Nephron (organoid): ENCODE data around the gene FGFBP2.

Experiments used
- H3K27ac Mint-ChIP-seq, 3 experiments: 2 replicates each; pipeline ENCODE4 v1.8.0; 2020; ENCODE audit warnings: mixed read lengths in 3 of 3, mild to moderate bottlenecking in 2 of 3, moderate library complexity in 1 of 3
- H3K27me3 Mint-ChIP-seq: 2 replicates; pipeline ENCODE4 v1.8.0; 2021; ENCODE audit warnings: low read depth, mild to moderate bottlenecking, moderate library complexity, mixed read lengths
- H3K36me3 Mint-ChIP-seq: 2 replicates; pipeline ENCODE4 v1.8.0; 2020; ENCODE audit warnings: low read depth, mixed read lengths
- H3K4me1 Mint-ChIP-seq: 2 replicates; pipeline ENCODE4 v1.8.0; 2020; ENCODE audit warnings: mixed read lengths
- H3K4me3 Mint-ChIP-seq, 3 experiments: 2 replicates each; pipeline ENCODE4 v1.8.0; 2020; ENCODE audit warnings: mild to moderate bottlenecking in 3 of 3, mixed read lengths in 3 of 3, moderate library complexity in 2 of 3
- H3K9me3 Mint-ChIP-seq: 2 replicates; pipeline ENCODE4 v1.8.0; 2020; ENCODE audit warnings: mixed read lengths
- CTCF ChIP-seq, 3 experiments: fragments of 200-600 bp; sonication (generic); IDR thresholded peaks; one replicate each; pipeline ENCODE4 v1.5.0; 2021; ENCODE audit warnings: antibody characterized with exemption in 3 of 3; ENCODE audit not compliant: unreplicated experiment in 3 of 3

Gene FGFBP2

GRCh38 chr4:15935504-15936402 is 27.2 kb downstream of the FGFBP2 start:
- Mint-ChIP-seq H3K27ac (no peak overlapping the region), H3K9me3 (no peaks in the 10 kb centered on the region)
- no peak for TF ChIP-seq CTCF (IDR thresholded peaks at IDR 0.05; ENCODE audit: unreplicated experiment in 3 of 3)

GRCh38 chr4:15934259-15934658 is 28.7 kb downstream of the FGFBP2 start:
- Mint-ChIP-seq H3K4me1 (peaks cover 5% of the 10 kb centered on the region), H3K36me3 (no peaks in the 10 kb centered on the region), H3K27ac (no peak overlapping the region), H3K9me3 (no peaks in the 10 kb centered on the region), H3K4me3 (no peak overlapping the region), H3K27me3 (peaks cover 25% of the 10 kb centered on the region)
- no peak for TF ChIP-seq CTCF (IDR thresholded peaks at IDR 0.05; ENCODE audit: unreplicated experiment in 3 of 3)

More at GRCh38 chr4:15935504-15936402, 27.2 kb downstream of the FGFBP2 start:
- H3K36me3 Mint-ChIP-seq, result no peaks in the 10 kb centered on the region
- H3K27me3 Mint-ChIP-seq, result peaks cover 15% of the 10 kb centered on the region
- no peak overlapping the region for H3K4me3 Mint-ChIP-seq
- H3K4me1 Mint-ChIP-seq, result peaks cover 5% of the 10 kb centered on the region

- H3K27me3 Mint-ChIP-seq, result peaks cover 20% of the 10 kb centered on the region
- H3K9me3 Mint-ChIP-seq, result no peaks in the 10 kb centered on the region
Measured at GRCh38 chr4:15931451-15932210, 31.3 kb downstream of the FGFBP2 start.

GRCh38 chr4:15930314-15930713 is 32.7 kb downstream of the FGFBP2 start:
- TF ChIP-seq CTCF (IDR thresholded peaks at IDR 0.05; ENCODE audit: unreplicated experiment in 3 of 3), result no peak
- no peaks in the 10 kb centered on the region for H3K36me3 Mint-ChIP-seq
- no peaks in the 10 kb centered on the region for H3K9me3 Mint-ChIP-seq
- H3K4me3 Mint-ChIP-seq, result no peak overlapping the region
- peaks cover 6% of the 10 kb centered on the region for H3K4me1 Mint-ChIP-seq
- no peak overlapping the region for H3K27ac Mint-ChIP-seq
- H3K27me3 Mint-ChIP-seq, result peaks cover 20% of the 10 kb centered on the region

More at GRCh38 chr4:15931451-15932210, 31.3 kb downstream of the FGFBP2 start:
- Mint-ChIP-seq H3K4me3 (no peak overlapping the region), H3K36me3 (no peaks in the 10 kb centered on the region), H3K27ac (no peak overlapping the region), H3K4me1 (peaks cover 10% of the 10 kb centered on the region)
- no peak for TF ChIP-seq CTCF (IDR thresholded peaks at IDR 0.05; ENCODE audit: unreplicated experiment in 3 of 3)

- H3K4me1 Mint-ChIP-seq, result peaks cover 5% of the 10 kb centered on the region
- no peak for TF ChIP-seq CTCF (IDR thresholded peaks at IDR 0.05; ENCODE audit: unreplicated experiment in 3 of 3)
- H3K27me3 Mint-ChIP-seq, result peaks cover 22% of the 10 kb centered on the region
- H3K36me3 Mint-ChIP-seq, result no peaks in the 10 kb centered on the region
- no peak overlapping the region for H3K4me3 Mint-ChIP-seq
- no peaks in the 10 kb centered on the region for H3K9me3 Mint-ChIP-seq
- no peak overlapping the region for H3K27ac Mint-ChIP-seq
Measured at GRCh38 chr4:15929540-15929939, 33.4 kb downstream of the FGFBP2 start.
